Liver (tissue), 9 donors: Measurements from ENCODE around the gene DHRS12. TPM values are rescaled to one million over a fixed set of nuclear protein-coding genes. Genes with fewer than 3 reads are reported as not detected.

Experiments
- DNase-seq: peaks from one replicate; pipeline ENCODE4 v3.0.0-alpha.2; 2017; ENCODE audit warnings: low spot score
- H3K27ac ChIP-seq, 2 donors: one replicate each; pipeline ENCODE4 v1.7.0; 2013; ENCODE audit warnings: inconsistent platforms in 2 of 2, low read length in 2 of 2, control low read depth in 1 of 2, low read depth in 1 of 2, mild to moderate bottlenecking in 1 of 2
- H3K27me3 ChIP-seq, 4 donors: one replicate each; pipeline versions ENCODE4 v1.6.1 to v1.7.0; 2013; ENCODE audit warnings: low read length in 3 of 4, inconsistent platforms in 1 of 4, mild to moderate bottlenecking in 1 of 4, moderate library complexity in 1 of 4; ENCODE audit not compliant: control insufficient read depth in 4 of 4, insufficient read depth in 4 of 4
- H3K36me3 ChIP-seq, 4 donors: one replicate each; pipeline versions ENCODE4 v1.6.1 to v1.7.0; 2013; ENCODE audit warnings: low read length in 3 of 4, mild to moderate bottlenecking in 3 of 4, low read depth in 1 of 4, moderate library complexity in 1 of 4; ENCODE audit not compliant: control insufficient read depth in 4 of 4, insufficient read depth in 3 of 4
- H3K4me1 ChIP-seq, 4 donors: one replicate each; pipeline versions ENCODE4 v1.6.1 to v1.7.0; 2013; ENCODE audit warnings: low read length in 3 of 4, mild to moderate bottlenecking in 3 of 4, moderate library complexity in 1 of 4; ENCODE audit not compliant: control insufficient read depth in 4 of 4, insufficient read depth in 4 of 4
- H3K4me3 ChIP-seq, 3 donors: one replicate each; pipeline versions ENCODE4 v1.6.1 to v1.7.0; 2013; ENCODE audit warnings: low read length in 3 of 3, control low read depth in 1 of 3, low read depth in 1 of 3, mild to moderate bottlenecking in 1 of 3
- H3K9ac ChIP-seq, 2 donors: one replicate each; pipeline ENCODE4 v1.7.0; 2013; ENCODE audit warnings: low read length in 2 of 2, mild to moderate bottlenecking in 2 of 2, moderate library complexity in 2 of 2, control low read depth in 1 of 2, low read depth in 1 of 2
- H3K9me3 ChIP-seq, 4 donors: one replicate each; pipeline versions ENCODE4 v1.6.1 to v1.7.0; 2013; ENCODE audit warnings: low read length in 3 of 4; ENCODE audit not compliant: control insufficient read depth in 4 of 4
- ATF3 ChIP-seq: IDR thresholded peaks from 2 replicates; pipeline ENCODE4 v1.6.1; 2016; ENCODE audit warnings: antibody characterized with exemption
- EGR1 ChIP-seq, 2 donors: IDR thresholded peaks; 2 replicates each; pipeline ENCODE4 v1.6.1; 2016 to 2018; ENCODE audit warnings: antibody characterized with exemption in 2 of 2, low read depth in 2 of 2
- FOXA1 ChIP-seq: IDR thresholded peaks from 2 replicates; pipeline ENCODE4 v1.6.1; 2016; ENCODE audit warnings: antibody characterized with exemption
- FOXA2 ChIP-seq: IDR thresholded peaks from 2 replicates; pipeline ENCODE4 v1.6.1; 2016; ENCODE audit warnings: antibody characterized with exemption
- GABPA ChIP-seq, 2 donors: IDR thresholded peaks in 1 of 2; conservative IDR thresholded peaks in 1 of 2; 2 replicates each; pipeline ENCODE4 v1.6.1; 2016; ENCODE audit warnings: antibody characterized with exemption in 2 of 2, mild to moderate bottlenecking in 1 of 2, moderate library complexity in 1 of 2
- HNF4A ChIP-seq, 2 donors: conservative IDR thresholded peaks; 2 replicates each; pipeline ENCODE4 v1.6.1; 2016; ENCODE audit warnings: antibody characterized with exemption in 2 of 2, mild to moderate bottlenecking in 2 of 2
- HNF4G ChIP-seq: IDR thresholded peaks from 2 replicates; pipeline ENCODE4 v1.6.1; 2016; ENCODE audit warnings: antibody characterized with exemption
- JUND ChIP-seq, 2 donors: IDR thresholded peaks; 2 replicates each; pipeline ENCODE4 v1.6.1; 2016; ENCODE audit warnings: antibody characterized with exemption in 2 of 2
- MAX ChIP-seq: IDR thresholded peaks from 2 replicates; pipeline ENCODE4 v1.6.1; 2016; ENCODE audit warnings: antibody characterized with exemption
- NR2F2 ChIP-seq: IDR thresholded peaks from 2 replicates; pipeline ENCODE4 v1.6.1; 2016; ENCODE audit warnings: antibody characterized with exemption
- RAD21 ChIP-seq, 2 donors: IDR thresholded peaks; 2 replicates each; pipeline ENCODE4 v1.6.1; 2016; ENCODE audit warnings: antibody characterized with exemption in 2 of 2, mild to moderate bottlenecking in 2 of 2
- REST ChIP-seq: IDR thresholded peaks from 2 replicates; pipeline ENCODE4 v1.6.1; 2016; ENCODE audit warnings: antibody characterized with exemption, mild to moderate bottlenecking
- RXRA ChIP-seq, 2 donors: IDR thresholded peaks; 2 replicates each; pipeline ENCODE4 v1.6.1; 2017 to 2018; ENCODE audit warnings: antibody characterized with exemption in 2 of 2, mild to moderate bottlenecking in 1 of 2
- SP1 ChIP-seq: IDR thresholded peaks from 2 replicates; pipeline ENCODE4 v1.6.1; 2018; ENCODE audit warnings: antibody characterized with exemption, mild to moderate bottlenecking
- TAF1 ChIP-seq: conservative IDR thresholded peaks from 2 replicates; pipeline ENCODE4 v1.6.1; 2016; ENCODE audit warnings: antibody characterized with exemption, mild to moderate bottlenecking
- YY1 ChIP-seq: IDR thresholded peaks from 2 replicates; pipeline ENCODE4 v1.6.1; 2016; ENCODE audit warnings: antibody characterized with exemption, mild to moderate bottlenecking
- WGBS: extraction: QIAGEN DNeasy Blood & Tissue Kit; methylation state at CpG from one replicate; pipeline ENCODE4 v1.1.7; 2013; 5-methylcytosine and 5-hydroxymethylcytosine counted together
- polyA plus RNA-seq, 2 donors: library from polyadenylated mRNA; stranded (reverse) in 1 of 2; unstranded in 1 of 2; fragments of 200-250 nt in 1 of 2; fragments of >200 nt in 1 of 2; fragmentation: Nextera tagmentation in 1 of 2; extraction: Ambion mirVana in 1 of 2; gene quantifications; one replicate each; pipeline versions ENCODE4 v1.2.1 to v1.2.3, GENCODE V29; 2013 to 2015
- total RNA-seq, 2 donors: library from RNA; depleted of rRNA; stranded (reverse); fragments of >200 nt; gene quantifications; one replicate each; pipeline ENCODE4 v1.2.3, GENCODE V29; 2014
- TF ChIP-seq, protein P1 (sequence below): IDR thresholded peaks from 2 replicates; pipeline ENCODE4 v1.6.1; 2016; ENCODE audit warnings: antibody characterized with exemption
- TF ChIP-seq, protein P2 (sequence below): fragments of 150-350 bp; IDR thresholded peaks from 2 replicates; pipeline ENCODE4 v1.5.1; 2017; ENCODE audit warnings: improper control_type of control experiment, low read depth, low read length; ENCODE audit not compliant: missing input control
- donor health status: healthy.
- donor health status: healthy.
- donor health status: healthy.
- donor health status: healthy.
- donor health status: healthy.

DHRS12 gene
- total and polyA plus RNA-seq, 4 donors = 6.5 to 15.5 (median 9.3) TPM

DNA sequence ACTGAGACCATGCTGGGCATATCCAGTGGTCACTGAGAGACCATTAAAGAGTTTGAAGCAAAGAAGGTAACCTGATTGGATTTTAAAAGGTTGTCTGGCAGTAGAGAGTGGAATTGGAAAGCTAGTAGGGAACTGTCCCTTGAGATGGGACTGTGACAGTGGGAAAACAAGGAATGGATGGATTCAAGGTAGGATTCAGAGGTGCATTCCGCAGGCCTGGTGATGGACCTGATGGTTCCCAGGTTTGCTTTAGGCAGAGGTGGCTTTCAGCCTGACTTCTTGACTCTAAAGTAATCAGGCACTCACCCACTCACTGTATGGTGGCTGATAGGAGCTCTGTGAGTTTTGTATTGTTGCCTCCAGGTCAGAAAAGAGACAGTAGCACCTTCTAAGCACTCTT is 73.0 kb downstream of the DHRS12 start:
- no peak overlapping the region for H3K9ac ChIP-seq
- peaks cover 9 to 28% (median 20%) of the 10 kb centered on the region in 4 donors for H3K4me1 ChIP-seq
- 100% methylated on average over 1 of the region's 1 CpG for WGBS
- H3K27ac ChIP-seq = peak overlapping the region; percentile 48 to 82
- no peaks in the 10 kb centered on the region for H3K36me3 ChIP-seq
- TF ChIP-seq TAF1 = no peak
- no peak for TF ChIP-seq MAX
- no peak for TF ChIP-seq GABPA (IDR thresholded peaks at IDR 0.05 in 1 of 2, conservative IDR thresholded peaks at IDR 0.05 in 1 of 2)
- TF ChIP-seq, protein P1, sequence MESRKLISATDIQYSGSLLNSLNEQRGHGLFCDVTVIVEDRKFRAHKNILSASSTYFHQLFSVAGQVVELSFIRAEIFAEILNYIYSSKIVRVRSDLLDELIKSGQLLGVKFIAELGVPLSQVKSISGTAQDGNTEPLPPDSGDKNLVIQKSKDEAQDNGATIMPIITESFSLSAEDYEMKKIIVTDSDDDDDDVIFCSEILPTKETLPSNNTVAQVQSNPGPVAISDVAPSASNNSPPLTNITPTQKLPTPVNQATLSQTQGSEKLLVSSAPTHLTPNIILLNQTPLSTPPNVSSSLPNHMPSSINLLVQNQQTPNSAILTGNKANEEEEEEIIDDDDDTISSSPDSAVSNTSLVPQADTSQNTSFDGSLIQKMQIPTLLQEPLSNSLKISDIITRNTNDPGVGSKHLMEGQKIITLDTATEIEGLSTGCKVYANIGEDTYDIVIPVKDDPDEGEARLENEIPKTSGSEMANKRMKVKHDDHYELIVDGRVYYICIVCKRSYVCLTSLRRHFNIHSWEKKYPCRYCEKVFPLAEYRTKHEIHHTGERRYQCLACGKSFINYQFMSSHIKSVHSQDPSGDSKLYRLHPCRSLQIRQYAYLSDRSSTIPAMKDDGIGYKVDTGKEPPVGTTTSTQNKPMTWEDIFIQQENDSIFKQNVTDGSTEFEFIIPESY = no peak
- no peak for TF ChIP-seq HNF4A (conservative IDR thresholded peaks at IDR 0.05)
- TF ChIP-seq ATF3 = no peak
- TF ChIP-seq REST = no peak
- no peak for TF ChIP-seq RAD21 (IDR thresholded peaks at IDR 0.05)
- TF ChIP-seq YY1 = no peak
- TF ChIP-seq FOXA2 = no peak
- no peak for TF ChIP-seq JUND (IDR thresholded peaks at IDR 0.05)
- TF ChIP-seq SP1 = no peak
- no peak for TF ChIP-seq EGR1 (IDR thresholded peaks at IDR 0.05; ENCODE audit: low read depth in 2 of 2)
- TF ChIP-seq, protein P2, sequence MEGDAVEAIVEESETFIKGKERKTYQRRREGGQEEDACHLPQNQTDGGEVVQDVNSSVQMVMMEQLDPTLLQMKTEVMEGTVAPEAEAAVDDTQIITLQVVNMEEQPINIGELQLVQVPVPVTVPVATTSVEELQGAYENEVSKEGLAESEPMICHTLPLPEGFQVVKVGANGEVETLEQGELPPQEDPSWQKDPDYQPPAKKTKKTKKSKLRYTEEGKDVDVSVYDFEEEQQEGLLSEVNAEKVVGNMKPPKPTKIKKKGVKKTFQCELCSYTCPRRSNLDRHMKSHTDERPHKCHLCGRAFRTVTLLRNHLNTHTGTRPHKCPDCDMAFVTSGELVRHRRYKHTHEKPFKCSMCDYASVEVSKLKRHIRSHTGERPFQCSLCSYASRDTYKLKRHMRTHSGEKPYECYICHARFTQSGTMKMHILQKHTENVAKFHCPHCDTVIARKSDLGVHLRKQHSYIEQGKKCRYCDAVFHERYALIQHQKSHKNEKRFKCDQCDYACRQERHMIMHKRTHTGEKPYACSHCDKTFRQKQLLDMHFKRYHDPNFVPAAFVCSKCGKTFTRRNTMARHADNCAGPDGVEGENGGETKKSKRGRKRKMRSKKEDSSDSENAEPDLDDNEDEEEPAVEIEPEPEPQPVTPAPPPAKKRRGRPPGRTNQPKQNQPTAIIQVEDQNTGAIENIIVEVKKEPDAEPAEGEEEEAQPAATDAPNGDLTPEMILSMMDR = no peak
- TF ChIP-seq FOXA1 = no peak
- TF ChIP-seq NR2F2 = no peak
- no peak for TF ChIP-seq HNF4G
- TF ChIP-seq RXRA (IDR thresholded peaks at IDR 0.05) = no peak
- no peaks in the 10 kb centered on the region for H3K27me3 ChIP-seq
- no peak for DNase-seq
- no peak overlapping the region for H3K4me3 ChIP-seq
- no peaks in the 10 kb centered on the region for H3K9me3 ChIP-seq
